ENCODE results near the gene SCYL3. TPM values are rescaled to one million over a fixed set of nuclear protein-coding genes. Genes with fewer than 3 reads are reported as not detected.

Gene SCYL3
- total RNA-seq, 2 donors from 2014 or later = 7.0 to 7.3 TPM

- Histone ChIP-seq H3K4me1 (no peaks in the 10 kb centered on the region), H3K9me3 (no peaks in the 10 kb centered on the region), H3K4me3 (no peak overlapping the region), H3K27me3 (no peaks in the 10 kb centered on the region), H3K27ac (no peak overlapping the region), H3K36me3 (replicated peaks in 1 of 2; ENCODE audit: insufficient read depth in 1 of 2, low read depth in 2 of 2) (peaks cover 0 to 7% of the 10 kb centered on the region in 2 donors)
- no peak for TF ChIP-seq CTCF (IDR thresholded peaks at IDR 0.05)
- TF ChIP-seq POLR2A (IDR thresholded peaks at IDR 0.05) = no peak
- no peak for ATAC-seq
- no peak for DNase-seq
- intact Hi-C loops (cut with DNase I) = no loop called here
- WGBS, 2 donors = 60 to 72% methylated on average over 5 of the region's 5 CpGs
Observed at GRCh38 chr1:169849346-169850022, 44.2 kb downstream of the SCYL3 start.

GRCh38 chr1:169848456-169848855 lies 45.2 kb downstream of the SCYL3 start:
- intact Hi-C loops (cut with DNase I) = no loop called here
- no peak overlapping the region for H3K27ac ChIP-seq

GRCh38 chr1:169844941-169845608 lies 48.6 kb downstream of the SCYL3 start:
- TF ChIP-seq POLR2A (IDR thresholded peaks at IDR 0.05) (no peak), CTCF (IDR thresholded peaks at IDR 0.05) (no peak)
- ATAC-seq (no peak), DNase-seq (no peak)
- Histone ChIP-seq H3K36me3 (replicated peaks in 1 of 2; ENCODE audit: insufficient read depth in 1 of 2, low read depth in 2 of 2) (peaks cover 0 to 2% of the 10 kb centered on the region in 2 donors), H3K4me3 (no peak overlapping the region), H3K27me3 (no peaks in the 10 kb centered on the region), H3K27ac (no peak overlapping the region), H3K9me3 (peaks cover 0 to 5% (median 0%) of the 10 kb centered on the region in 3 donors), H3K4me1 (no peaks in the 10 kb centered on the region)
- 96 to 100% methylated on average over 1 of the region's 1 CpG for WGBS, 2 donors
- intact Hi-C loops (cut with DNase I) = no loop called here

More at GRCh38 chr1:169848456-169848855, 45.2 kb downstream of the SCYL3 start:
- DNase-seq (no peak), ATAC-seq (no peak)
- Histone ChIP-seq H3K4me3 (no peak overlapping the region), H3K27me3 (no peaks in the 10 kb centered on the region), H3K4me1 (no peaks in the 10 kb centered on the region), H3K9me3 (no peaks in the 10 kb centered on the region), H3K36me3 (replicated peaks in 1 of 2; ENCODE audit: insufficient read depth in 1 of 2, low read depth in 2 of 2) (peaks cover 0 to 4% of the 10 kb centered on the region in 2 donors)
- 88 to 90% methylated on average over 2 of the region's 2 CpGs for WGBS, 2 donors
- TF ChIP-seq CTCF (IDR thresholded peaks at IDR 0.05) (no peak), POLR2A (IDR thresholded peaks at IDR 0.05) (no peak)

GRCh38 chr1:169838942-169839341 lies 54.8 kb downstream of the SCYL3 start:
- Histone ChIP-seq H3K36me3 (replicated peaks in 1 of 2; ENCODE audit: insufficient read depth in 1 of 2, low read depth in 2 of 2) (no peaks in the 10 kb centered on the region), H3K9me3 (peaks cover 0 to 9% (median 0%) of the 10 kb centered on the region in 3 donors), H3K4me3 (no peak overlapping the region), H3K4me1 (no peaks in the 10 kb centered on the region), H3K27me3 (no peaks in the 10 kb centered on the region), H3K27ac (no peak overlapping the region)
- ATAC-seq = no peak
- TF ChIP-seq CTCF (IDR thresholded peaks at IDR 0.05) = no peak
- intact Hi-C loops (cut with DNase I) = no loop called here
- no peak for DNase-seq
- 71 to 79% methylated on average over 4 of the region's 4 CpGs for WGBS, 2 donors
